H1 (cell line): ENCODE data around the gene HMGN3. TPM values are rescaled to one million over a fixed set of nuclear protein-coding genes. Genes with fewer than 3 reads are reported as not detected.

Experiments
- CTCF ChIA-PET: fragments of 300-600 bp; sonication (Branson Sonifier 250); formaldehyde crosslinking; loops from one replicate; lab custom pipeline; 2021; ENCODE audit not compliant: partially characterized antibody; lab: Charles Lee
- POLR2A ChIA-PET: fragments of 300-600 bp; sonication (Branson Sonifier 250); formaldehyde crosslinking; loops from one replicate; lab custom pipeline; 2021; ENCODE audit warnings: inconsistent platforms; ENCODE audit not compliant: partially characterized antibody; lab: Charles Lee
- DNase-seq, 2 experiments: peaks; one replicate each; pipeline versions ENCODE4 v3.0.0 to v3.0.0-alpha.2; 2010 to 2022; ENCODE audit warnings: low spot score in 2 of 2, low read depth in 1 of 2, mixed read lengths in 1 of 2
- FAIRE-seq: peaks from 2 replicates; lab custom pipeline; 2011; peaks lifted over from hg19 to GRCh38; lab: Jason Lieb, UNC
- H2AFZ ChIP-seq: 2 replicates; pipeline ENCODE4 v1.8.1; 2012; ENCODE audit warnings: low read length, inconsistent platforms
- H2AK5ac ChIP-seq: 2 replicates; pipeline ENCODE4 v1.6.1; 2013; ENCODE audit warnings: low read depth, low read length
- H2BK120ac ChIP-seq: replicated peaks from 2 replicates; pipeline ENCODE3; 2013; ENCODE audit warnings: low read depth, low read length, inconsistent platforms
- H2BK12ac ChIP-seq: 2 replicates; pipeline ENCODE4 v1.6.1; 2013; ENCODE audit warnings: low read depth, low read length
- H2BK15ac ChIP-seq: 2 replicates; pipeline ENCODE4 v1.6.1; 2013; ENCODE audit warnings: low read length
- H2BK20ac ChIP-seq: 2 replicates; pipeline ENCODE4 v1.6.1; 2013; ENCODE audit warnings: low read length
- H2BK5ac ChIP-seq: 2 replicates; pipeline ENCODE4 v1.6.1; 2013; ENCODE audit warnings: low read depth, low read length
- H3K14ac ChIP-seq: 2 replicates; pipeline ENCODE4 v1.6.1; 2013; ENCODE audit warnings: inconsistent platforms; ENCODE audit not compliant: insufficient read length
- H3K18ac ChIP-seq: 2 replicates; pipeline ENCODE4 v1.6.1; 2013; ENCODE audit warnings: low read length; ENCODE audit errors: extremely low read depth
- H3K23ac ChIP-seq: 2 replicates; pipeline ENCODE4 v1.6.1; 2013; ENCODE audit warnings: inconsistent platforms; ENCODE audit not compliant: insufficient read length
- H3K23me2 ChIP-seq: 2 replicates; pipeline ENCODE4 v1.6.1; 2013; ENCODE audit warnings: low read depth, low read length
- H3K27ac ChIP-seq: 2 replicates; pipeline ENCODE4 v1.6.1; 2011; ENCODE audit warnings: low read depth, low read length, inconsistent platforms
- H3K27me3 ChIP-seq, 4 experiments: replicated peaks in 1 of 4; 1 replicate in 1 of 4; 2 replicates in 3 of 4; pipeline versions ENCODE4 v1.6.1 to v1.8.1; 2011 to 2013; ENCODE audit warnings: low read length in 3 of 4, mild to moderate bottlenecking in 3 of 4, inconsistent platforms in 2 of 4, mixed read lengths in 2 of 4, moderate library complexity in 1 of 4; ENCODE audit not compliant: control insufficient read depth in 3 of 4, insufficient read depth in 3 of 4; ENCODE audit errors: extremely low read depth in 1 of 4
- H3K36me3 ChIP-seq, 4 experiments: 2 replicates each; pipeline versions ENCODE4 v1.6.1 to v1.8.1; 2011 to 2013; ENCODE audit warnings: mild to moderate bottlenecking in 4 of 4, low read length in 3 of 4, moderate library complexity in 2 of 4, control low read depth in 1 of 4, inconsistent platforms in 1 of 4; ENCODE audit not compliant: insufficient read depth in 4 of 4, control insufficient read depth in 2 of 4
- H3K4ac ChIP-seq: replicated peaks from 2 replicates; pipeline ENCODE3; 2013; ENCODE audit warnings: low read length, low read depth, mixed read lengths, inconsistent platforms; ENCODE audit not compliant: insufficient read length
- H3K4me1 ChIP-seq, 4 experiments: replicated peaks in 1 of 4; 1 replicate in 1 of 4; 2 replicates in 3 of 4; pipeline versions ENCODE4 v1.6.1 to v1.8.1; 2011 to 2013; ENCODE audit warnings: low read length in 3 of 4, inconsistent platforms in 2 of 4, mixed read lengths in 1 of 4; ENCODE audit not compliant: insufficient read depth in 4 of 4, control insufficient read depth in 3 of 4
- H3K4me2 ChIP-seq, 2 experiments: 2 replicates each; pipeline versions ENCODE4 v1.6.1 to v1.8.1; 2011 to 2013; ENCODE audit warnings: low read depth in 2 of 2, low read length in 2 of 2, control low read depth in 1 of 2, inconsistent platforms in 1 of 2, mild to moderate bottlenecking in 1 of 2; ENCODE audit not compliant: insufficient read depth in 1 of 2
- H3K4me3 ChIP-seq, 4 experiments: fragments of 200-600, 300-600 bp in 1 of 4; sonication (generic), shearing (Covaris generic), sonication (Bioruptor Twin) in 1 of 4; 2 replicates each; pipeline versions ENCODE4 v1.5.1 to v1.8.1; 2011 to 2016; ENCODE audit warnings: low read length in 4 of 4, low read depth in 3 of 4, control low read depth in 2 of 4, inconsistent platforms in 2 of 4, mild to moderate bottlenecking in 2 of 4, mixed read lengths in 1 of 4, moderate library complexity in 1 of 4; ENCODE audit not compliant: insufficient read depth in 2 of 4; ENCODE audit errors: extremely low read depth in 1 of 4
- H3K56ac ChIP-seq: replicated peaks from 2 replicates; pipeline ENCODE3; 2013; ENCODE audit warnings: low read depth, mild to moderate bottlenecking, mixed read lengths, low read length, inconsistent platforms; ENCODE audit not compliant: insufficient read length
- H3K79me1 ChIP-seq: 2 replicates; pipeline ENCODE4 v1.6.1; 2013; ENCODE audit warnings: low read depth, low read length, control low read depth
- H3K79me2 ChIP-seq, 2 experiments: 2 replicates each; pipeline versions ENCODE4 v1.6.1 to v1.8.1; 2012 to 2013; ENCODE audit warnings: low read length in 2 of 2, mild to moderate bottlenecking in 2 of 2, inconsistent platforms in 1 of 2; ENCODE audit not compliant: insufficient read depth in 2 of 2, control insufficient read depth in 1 of 2
- H3K9ac ChIP-seq, 4 experiments: replicated peaks in 1 of 4; 1 replicate in 1 of 4; 2 replicates in 3 of 4; pipeline versions ENCODE4 v1.6.1 to v1.8.1; 2011 to 2013; ENCODE audit warnings: low read depth in 3 of 4, low read length in 3 of 4, control low read depth in 2 of 4, mild to moderate bottlenecking in 2 of 4, moderate library complexity in 2 of 4, inconsistent platforms in 1 of 4; ENCODE audit errors: extremely low read depth in 1 of 4
- H3K9me3 ChIP-seq, 2 experiments: 2 replicates each; pipeline versions ENCODE4 v1.6.1 to v1.8.1; 2012 to 2013; ENCODE audit warnings: mild to moderate bottlenecking in 2 of 2, moderate library complexity in 2 of 2, control low read depth in 1 of 2, inconsistent platforms in 1 of 2, low read depth in 1 of 2, low read length in 1 of 2, mixed read lengths in 1 of 2; ENCODE audit not compliant: insufficient read depth in 2 of 2
- H4K20me1 ChIP-seq, 2 experiments: replicated peaks in 1 of 2; 2 replicates each; pipeline versions ENCODE3 to v1.8.1; 2011 to 2013; ENCODE audit warnings: inconsistent platforms in 2 of 2, low read length in 2 of 2, mild to moderate bottlenecking in 1 of 2; ENCODE audit not compliant: insufficient read depth in 2 of 2, control insufficient read depth in 1 of 2
- H4K5ac ChIP-seq: 2 replicates; pipeline ENCODE4 v1.6.1; 2013; ENCODE audit warnings: low read length, low read depth, mixed read lengths, inconsistent platforms; ENCODE audit not compliant: insufficient read length
- H4K8ac ChIP-seq: 2 replicates; pipeline ENCODE4 v1.8.0; 2013; ENCODE audit warnings: mild to moderate bottlenecking, moderate library complexity, low read length, inconsistent platforms; ENCODE audit not compliant: insufficient read depth; ENCODE audit errors: extremely low read depth
- H4K91ac ChIP-seq: replicated peaks from 2 replicates; pipeline ENCODE3; 2013; ENCODE audit warnings: low read length, mixed read lengths, inconsistent platforms; ENCODE audit not compliant: insufficient read length
- RNF2 ChIP-seq: fragments of 200-900, 300-1000 bp; sonication (generic); IDR thresholded peaks from 2 replicates; pipeline ENCODE4 v1.7.1; 2016; ENCODE audit warnings: borderline replicate concordance, low read depth, mild to moderate bottlenecking, antibody characterized with exemption, low read length; ENCODE audit not compliant: poor library complexity, severe bottlenecking; ENCODE audit errors: missing control alignments
- SIX5 ChIP-seq: IDR thresholded peaks from 2 replicates; pipeline ENCODE4 v1.6.1; 2011; ENCODE audit warnings: mild to moderate bottlenecking, low read depth, low read length
- ZNF274 ChIP-seq: IDR thresholded peaks from 2 replicates; pipeline ENCODE4 v1.7.0; 2012; ENCODE audit warnings: low read length, borderline replicate concordance; ENCODE audit errors: extremely low read depth
- WGBS, 2 experiments: shearing (Covaris generic) in 1 of 2; methylation state at CpG; one replicate each; pipeline versions ENCODE4 v1.1.6 to v1.1.7; 2013 to 2015; ENCODE audit warnings: low lambda C conversion rate in 2 of 2, mixed read lengths in 2 of 2, inconsistent platforms in 1 of 2, low coverage in 1 of 2, missing lambda C conversion rate in 1 of 2; ENCODE audit not compliant: insufficient replicate concordance in 2 of 2, insufficient coverage in 1 of 2, insufficient read length in 1 of 2; ENCODE audit errors: extremely low coverage in 1 of 2, missing lambda C conversion rate in 1 of 2; 5-methylcytosine and 5-hydroxymethylcytosine counted together
- polyA plus RNA-seq, 7 experiments: library from polyadenylated mRNA; depleted of rRNA in 3 of 7; stranded (reverse) in 5 of 7; unstranded in 2 of 7; fragments of >200 nt in 5 of 7; fragments of 200-250 nt in 2 of 7; gene quantifications; 1 replicate in 5 of 7; 2 replicates in 1 of 7; 4 replicates in 1 of 7; pipeline versions ENCODE4 v1.2.1 to v1.2.3, GENCODE V29; 2011 to 2013; ENCODE audit warnings: missing spikeins in 2 of 7, mixed read lengths in 2 of 7
- total RNA-seq: library from RNA; stranded (reverse); fragmentation: NEBNext Ultra II Directional; extraction: Animal tissue kit (Norgen Biotek cat#: 25700); gene quantifications from 2 replicates; pipeline ENCODE4 v1.2.1, GENCODE V29; 2021

HMGN3 gene
- total and polyA plus RNA-seq, 2 of the 8 experiments (the other 6 are each of a cell fraction or from before 2014, with no cell fraction given): 84.4 to 167 TPM

GRCh38 chr6:79202556-79202955 lies 31.9 kb downstream of the HMGN3 start:
- Histone ChIP-seq H3K4me2 (no peak overlapping the region), H3K14ac (no peak overlapping the region), H3K36me3 (peaks cover 3 to 41% (median 22%) of the 10 kb centered on the region in 4 experiments), H3K9ac (no peak overlapping the region), H2BK120ac (no peak overlapping the region), H3K27me3 (no peaks in the 10 kb centered on the region), H3K79me1 (no peaks in the 10 kb centered on the region), H2BK15ac (no peak overlapping the region), H3K4me3 (no peak overlapping the region), H2AFZ (no peak overlapping the region), H2BK12ac (no peak overlapping the region), H3K23ac (no peak overlapping the region), H2BK5ac (no peak overlapping the region), H3K23me2 (no peaks in the 10 kb centered on the region), H3K4ac (no peak overlapping the region), H4K20me1 (no peaks in the 10 kb centered on the region), H2BK20ac (no peak overlapping the region), H4K8ac (no peak overlapping the region), H2AK5ac (no peak overlapping the region), H3K4me1 (0 out of 7 replicates have a peak, but pooled peaks cover 0 to 2% (median 0%) of the 10 kb centered on the region in 4 experiments), H4K91ac (no peak overlapping the region), H3K56ac (no peak overlapping the region), H3K9me3 (no peaks in the 10 kb centered on the region), H3K27ac (no peak overlapping the region), H3K18ac (no peak overlapping the region), H3K79me2 (no peaks in the 10 kb centered on the region), H4K5ac (no peak overlapping the region)
- TF ChIP-seq SIX5 (no peak), ZNF274 (no peak), RNF2 (no peak)
- POLR2A ChIA-PET: no interaction called here
- FAIRE-seq (no peak), DNase-seq (no peak)
- CTCF ChIA-PET: no interaction called here
- WGBS, 2 experiments: 59% methylated on average over 1 of the region's 1 CpG; no CpG with 5 or more reads in 1 of the 2 experiments
